Thymus (tissue), 11 donors: Measurements from ENCODE around the gene CTNNA1. TPM values are rescaled to one million over a fixed set of nuclear protein-coding genes. Genes with fewer than 3 reads are reported as not detected.
A peak's percentile ranks its signal among the peaks of the same experiment; 100 is the strongest.

Source experiments
- DNase-seq, 9 donors: peaks; one replicate each; pipeline ENCODE4 v3.0.0-alpha.2; 2013; ENCODE audit warnings: low spot score in 9 of 9, low read depth in 6 of 9, missing footprints in 1 of 9
- H3K27ac ChIP-seq, 2 donors: one replicate each; pipeline ENCODE4 v1.5.1; 2013; ENCODE audit warnings: control low read depth in 1 of 2, low read depth in 1 of 2, low read length in 1 of 2, mild to moderate bottlenecking in 1 of 2, moderate library complexity in 1 of 2
- H3K27me3 ChIP-seq, 2 donors: one replicate each; pipeline ENCODE4 v1.5.1; 2013; ENCODE audit warnings: low read length in 1 of 2; ENCODE audit not compliant: control insufficient read depth in 2 of 2, insufficient read depth in 1 of 2
- H3K36me3 ChIP-seq, 2 donors: one replicate each; pipeline ENCODE4 v1.5.1; 2013; ENCODE audit warnings: low read length in 1 of 2, mild to moderate bottlenecking in 1 of 2, moderate library complexity in 1 of 2; ENCODE audit not compliant: control insufficient read depth in 2 of 2, insufficient read depth in 2 of 2
- H3K4me1 ChIP-seq, 2 donors: one replicate each; pipeline ENCODE4 v1.5.1; 2013; ENCODE audit warnings: low read length in 2 of 2; ENCODE audit not compliant: control insufficient read depth in 2 of 2, insufficient read depth in 2 of 2
- H3K4me3 ChIP-seq, 2 donors: one replicate each; pipeline ENCODE4 v1.5.1; 2013; ENCODE audit warnings: low read length in 2 of 2, control low read depth in 1 of 2, mild to moderate bottlenecking in 1 of 2
- H3K9me3 ChIP-seq, 2 donors: one replicate each; pipeline ENCODE4 v1.5.1; 2013; ENCODE audit warnings: low read length in 1 of 2, mild to moderate bottlenecking in 1 of 2; ENCODE audit not compliant: control insufficient read depth in 2 of 2, insufficient read depth in 1 of 2
- WGBS: extraction: QIAGEN DNeasy Blood & Tissue Kit; methylation state at CpG from one replicate; pipeline ENCODE4 v1.1.7; 2013; 5-methylcytosine and 5-hydroxymethylcytosine counted together
- polyA plus RNA-seq: library from polyadenylated mRNA; stranded (reverse); fragments of 200-250 nt; gene quantifications from one replicate; pipeline ENCODE4 v1.2.3, GENCODE V29; 2013
- total RNA-seq: library from RNA; stranded (reverse); fragments of 120-200 nt; gene quantifications from one replicate; pipeline ENCODE4 v1.2.4, GENCODE V29; 2013
- donor health status: healthy.

Gene CTNNA1
- total and polyA plus RNA-seq, 2 donors: 53.4 to 67.1 TPM

DNA sequence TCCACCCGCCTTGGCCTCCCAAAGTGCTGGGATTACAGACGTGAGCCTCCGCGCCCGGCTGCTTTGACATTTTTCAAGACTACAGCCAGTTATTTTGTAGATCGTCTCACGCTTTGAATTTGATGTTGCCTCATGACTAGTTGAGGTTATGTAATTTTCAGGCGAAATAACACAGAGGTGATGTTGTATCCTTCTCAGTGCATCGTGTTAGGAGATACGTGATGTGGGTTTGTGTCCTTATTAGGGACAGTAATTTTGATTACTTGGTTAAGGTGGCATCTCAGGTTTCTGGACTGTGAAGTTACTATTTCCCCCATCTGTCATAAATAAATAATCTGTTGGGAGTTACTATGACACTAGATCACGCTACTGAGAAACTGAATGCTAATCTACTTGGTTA is 25.0 kb downstream of the CTNNA1 start:
- WGBS: 93% methylated on average over 11 of the region's 11 CpGs
- H3K27me3 ChIP-seq: no peaks in the 10 kb centered on the region
- DNase-seq: no peak
- no peak overlapping the region for H3K27ac ChIP-seq
- no peak overlapping the region for H3K4me3 ChIP-seq
- no peaks in the 10 kb centered on the region for H3K9me3 ChIP-seq
- peaks cover 0 to 5% of the 10 kb centered on the region in 2 donors for H3K36me3 ChIP-seq
- no peaks in the 10 kb centered on the region for H3K4me1 ChIP-seq

DNA sequence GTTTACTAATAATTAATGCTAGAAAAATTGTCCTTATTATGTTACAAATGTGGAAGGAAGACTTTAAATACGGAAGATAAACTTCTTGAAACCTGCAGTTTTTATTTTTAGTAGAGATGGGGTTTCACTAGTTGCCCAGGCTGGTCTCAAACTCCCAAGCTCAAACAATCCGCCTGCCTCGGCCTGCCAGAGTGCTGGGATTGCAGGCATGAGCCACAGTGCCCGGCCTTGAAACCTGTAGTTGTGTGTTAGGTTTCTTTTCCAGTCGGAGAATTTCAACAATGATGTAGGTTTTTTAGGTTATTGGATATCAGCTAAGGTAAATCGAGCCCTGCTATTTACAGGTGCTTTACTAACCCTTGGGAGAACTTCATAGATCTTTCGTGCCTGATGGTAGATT is 30.8 kb downstream of the CTNNA1 start:
- no peaks in the 10 kb centered on the region for H3K4me1 ChIP-seq
- no peaks in the 10 kb centered on the region for H3K27me3 ChIP-seq
- no peak overlapping the region for H3K27ac ChIP-seq
- H3K4me3 ChIP-seq: no peak overlapping the region
- DNase-seq: no peak
- no peaks in the 10 kb centered on the region for H3K9me3 ChIP-seq
- H3K36me3 ChIP-seq: peaks cover 0 to 5% of the 10 kb centered on the region in 2 donors
- 94% methylated on average over 7 of the region's 7 CpGs for WGBS

DNA sequence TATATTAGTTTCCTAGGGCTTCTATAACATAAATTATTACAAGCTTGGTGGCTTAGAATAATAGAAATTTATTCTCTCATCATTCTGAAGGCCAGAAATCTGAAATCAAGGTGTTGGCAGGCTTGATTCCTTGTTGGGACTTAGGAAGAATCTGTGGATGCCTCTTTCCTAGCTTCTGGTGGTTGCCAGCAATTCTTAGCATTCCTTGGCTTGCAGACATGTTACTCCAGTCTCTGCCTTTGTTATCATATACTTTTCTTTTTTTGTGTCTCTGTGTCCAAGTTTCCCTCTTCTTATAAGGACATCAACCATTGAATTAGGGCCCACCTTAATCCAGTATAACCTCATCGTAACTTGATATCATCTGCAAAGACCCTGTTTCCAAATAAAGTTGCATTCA is 31.4 kb downstream of the CTNNA1 start:
- Histone ChIP-seq H3K27ac (no peak overlapping the region), H3K4me3 (no peak overlapping the region), H3K27me3 (no peaks in the 10 kb centered on the region), H3K9me3 (no peaks in the 10 kb centered on the region), H3K4me1 (no peaks in the 10 kb centered on the region), H3K36me3 (peaks cover 0 to 5% of the 10 kb centered on the region in 2 donors)
- no peak for DNase-seq
- WGBS: 100% methylated on average over 1 of the region's 1 CpG

DNA sequence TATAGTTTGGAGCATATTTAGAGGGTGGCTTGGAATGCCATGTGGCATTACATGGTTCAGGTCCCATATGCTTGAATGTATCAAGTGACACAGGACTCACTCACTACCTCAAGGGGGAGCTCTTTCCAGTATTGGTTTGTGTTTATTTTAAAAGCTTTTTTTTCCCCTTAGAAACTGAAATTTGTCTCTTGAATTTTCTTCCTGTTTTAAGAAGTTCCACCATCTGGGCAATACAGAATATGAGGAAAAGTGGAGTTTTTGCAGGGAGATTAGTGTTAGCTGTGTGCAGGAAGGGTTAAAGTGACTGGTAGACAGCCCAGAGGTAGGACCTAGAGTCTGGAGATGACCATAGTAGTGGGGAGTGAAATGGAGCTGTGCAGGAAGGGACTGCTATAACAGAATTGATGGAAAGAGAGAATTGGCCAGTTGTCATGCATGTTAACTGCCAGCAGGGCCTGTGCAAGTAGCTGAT is 36.6 kb downstream of the CTNNA1 start:
- no peaks in the 10 kb centered on the region for H3K9me3 ChIP-seq
- DNase-seq: peak in 8 of 9 donors; percentile 9 to 69 (median 32)
- H3K27ac ChIP-seq: no peak overlapping the region
- no peaks in the 10 kb centered on the region for H3K36me3 ChIP-seq
- no peak overlapping the region for H3K4me3 ChIP-seq
- H3K27me3 ChIP-seq: peaks cover 0 to under 1% of the 10 kb centered on the region in 2 donors
- H3K4me1 ChIP-seq: peaks cover 0 to 2% of the 10 kb centered on the region in 2 donors

DNA sequence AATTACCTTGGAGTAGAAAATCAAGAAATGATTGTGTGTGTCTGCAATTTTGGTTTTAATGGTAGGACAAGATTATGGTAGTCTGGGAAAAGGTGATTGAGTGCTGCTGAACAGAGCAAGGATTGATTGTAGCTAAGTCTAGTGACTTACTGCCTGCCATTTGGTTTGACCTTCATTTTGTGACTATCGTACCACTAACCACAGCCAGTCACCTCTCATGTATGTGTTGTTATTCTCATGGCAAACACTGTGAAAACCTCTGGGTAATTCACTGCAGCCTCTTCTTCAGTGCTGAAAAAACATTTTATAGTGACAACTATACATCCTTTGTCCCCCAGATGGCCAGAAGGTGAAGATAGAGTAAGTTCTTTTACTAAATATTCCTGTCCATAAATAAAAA is 37.5 kb downstream of the CTNNA1 start:
- no peak overlapping the region for H3K27ac ChIP-seq
- H3K36me3 ChIP-seq: no peaks in the 10 kb centered on the region
- peaks cover 0 to 2% of the 10 kb centered on the region in 2 donors for H3K4me1 ChIP-seq
- H3K4me3 ChIP-seq: no peak overlapping the region
- peaks cover 0 to 2% of the 10 kb centered on the region in 2 donors for H3K27me3 ChIP-seq
- 91% methylated on average over 1 of the region's 1 CpG for WGBS
- H3K9me3 ChIP-seq: no peaks in the 10 kb centered on the region
- no peak for DNase-seq

DNA sequence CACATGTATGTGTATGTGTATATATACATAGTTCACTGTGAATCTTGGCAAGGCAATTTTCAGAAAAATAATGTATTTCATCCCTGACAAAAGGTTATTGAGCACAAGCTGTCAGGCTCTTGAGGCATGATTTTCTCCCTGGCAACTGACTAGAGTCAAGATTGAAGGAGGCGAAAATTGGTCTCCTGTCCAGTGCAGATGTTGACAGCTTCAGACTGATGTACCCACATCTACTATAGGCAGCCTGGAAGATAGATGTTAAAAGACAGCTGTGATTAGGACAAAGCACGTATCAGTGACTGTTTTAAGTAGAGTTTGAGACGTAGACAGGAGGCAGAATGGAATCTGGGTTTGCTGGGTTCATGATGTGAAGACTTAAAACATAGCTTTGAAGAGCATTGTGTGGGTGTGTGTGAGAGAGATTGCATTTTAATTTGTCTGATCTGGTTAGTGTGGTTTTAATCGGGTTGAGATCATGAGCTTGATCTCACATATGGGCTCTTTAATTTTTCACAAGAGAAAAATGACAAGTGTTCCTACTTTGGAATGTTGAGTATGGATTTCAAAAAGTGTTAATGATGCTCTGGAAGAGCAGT is 39.1 kb downstream of the CTNNA1 start:
- WGBS: 28% methylated on average over 4 of the region's 4 CpGs
- Histone ChIP-seq H3K27me3 (peaks cover 0 to 2% of the 10 kb centered on the region in 2 donors), H3K36me3 (no peaks in the 10 kb centered on the region), H3K27ac (no peak overlapping the region), H3K9me3 (no peaks in the 10 kb centered on the region), H3K4me3 (no peak overlapping the region), H3K4me1 (peaks cover 0 to 2% of the 10 kb centered on the region in 2 donors)
- DNase-seq: peak in 4 of 9 donors; percentile 19 to 58 (median 28)

DNA sequence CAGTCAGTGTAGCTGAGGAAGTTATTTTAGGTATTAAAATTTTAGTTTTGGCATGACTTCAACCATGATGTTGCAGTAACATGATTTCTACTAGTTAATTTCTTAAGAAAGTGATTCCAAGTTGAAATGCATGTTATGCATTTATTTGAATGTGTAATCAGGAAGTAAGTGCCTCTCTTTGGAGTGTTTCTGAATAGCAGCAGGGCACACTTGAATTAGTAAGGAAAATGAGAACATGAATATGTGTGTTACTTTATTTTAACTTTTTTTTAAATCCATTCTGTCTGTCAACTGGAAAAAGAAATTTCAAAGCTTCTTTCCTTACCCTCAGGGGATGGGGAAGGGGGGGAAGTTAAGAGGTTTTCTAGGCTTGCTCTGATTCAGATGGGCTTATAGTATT is 40.4 kb downstream of the CTNNA1 start:
- H3K27me3 ChIP-seq: peaks cover 0 to 2% of the 10 kb centered on the region in 2 donors
- no peaks in the 10 kb centered on the region for H3K9me3 ChIP-seq
- H3K4me1 ChIP-seq: peaks cover 0 to 2% of the 10 kb centered on the region in 2 donors
- H3K4me3 ChIP-seq: no peak overlapping the region
- H3K36me3 ChIP-seq: no peaks in the 10 kb centered on the region
- DNase-seq: no peak
- H3K27ac ChIP-seq: no peak overlapping the region

DNA sequence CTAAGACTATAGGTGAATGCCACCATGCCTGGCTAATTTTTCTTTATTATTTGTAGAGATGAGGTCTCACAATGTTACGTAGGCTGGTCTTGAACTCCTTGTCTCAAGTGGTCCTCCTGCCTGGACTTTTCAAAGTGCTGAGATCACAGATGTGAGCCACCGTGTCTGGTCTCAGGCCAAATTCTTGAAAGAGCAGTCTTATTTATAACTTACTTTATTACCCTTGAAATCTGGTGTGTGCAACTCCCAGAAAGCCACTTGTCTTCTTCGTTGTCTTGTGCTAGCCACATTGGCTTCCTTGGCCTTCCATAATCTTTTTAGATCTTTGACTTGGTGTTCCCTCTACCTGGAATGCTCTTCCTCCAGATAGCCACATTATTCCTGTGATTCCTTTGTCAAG is 50.1 kb downstream of the CTNNA1 start:
- no peaks in the 10 kb centered on the region for H3K4me1 ChIP-seq
- WGBS: 97% methylated on average over 3 of the region's 3 CpGs
- no peak overlapping the region for H3K4me3 ChIP-seq
- no peaks in the 10 kb centered on the region for H3K27me3 ChIP-seq
- H3K9me3 ChIP-seq: no peaks in the 10 kb centered on the region
- no peak overlapping the region for H3K27ac ChIP-seq
- DNase-seq: no peak
- no peaks in the 10 kb centered on the region for H3K36me3 ChIP-seq

DNA sequence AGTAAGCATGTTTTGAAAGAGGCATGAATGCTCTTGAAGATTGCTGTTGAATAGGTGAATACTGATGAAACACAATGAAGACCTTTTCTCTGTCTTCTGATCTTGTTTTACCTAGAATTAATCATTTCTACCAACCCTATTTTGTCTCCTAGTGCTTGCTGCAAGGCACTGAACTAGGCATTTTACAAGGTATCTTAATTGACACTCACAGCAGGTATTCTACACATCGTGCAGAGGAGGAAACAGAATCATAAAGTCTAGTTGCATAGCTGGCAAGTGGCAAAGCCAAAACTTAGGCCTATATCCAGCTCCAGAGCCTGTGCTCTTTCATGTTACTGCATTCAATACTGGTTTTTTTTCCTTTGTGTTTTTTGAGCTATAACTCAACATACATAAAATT is 50.7 kb downstream of the CTNNA1 start:
- Histone ChIP-seq H3K4me3 (no peak overlapping the region), H3K27me3 (no peaks in the 10 kb centered on the region), H3K4me1 (no peaks in the 10 kb centered on the region), H3K9me3 (no peaks in the 10 kb centered on the region), H3K27ac (no peak overlapping the region), H3K36me3 (no peaks in the 10 kb centered on the region)
- DNase-seq: no peak
- WGBS: 98% methylated on average over 1 of the region's 1 CpG
